GM23248 (cell line): ENCODE data around the gene MYMK.

Source experiments
- EZH2 ChIP-seq: fragments of 200-600 bp; sonication (generic); IDR thresholded peaks from 2 replicates; pipeline ENCODE4 v1.6.1; 2018; ENCODE audit warnings: antibody characterized with exemption, mild to moderate bottlenecking; ENCODE audit not compliant: insufficient read depth, poor library complexity, severe bottlenecking
- EZH2phosphoT487 ChIP-seq: fragments of 200-600 bp; sonication (generic); IDR thresholded peaks from 2 replicates; pipeline ENCODE4 v1.6.1; 2018; ENCODE audit warnings: antibody characterized with exemption, moderate library complexity, mild to moderate bottlenecking, low read depth; ENCODE audit not compliant: insufficient read depth

DNA sequence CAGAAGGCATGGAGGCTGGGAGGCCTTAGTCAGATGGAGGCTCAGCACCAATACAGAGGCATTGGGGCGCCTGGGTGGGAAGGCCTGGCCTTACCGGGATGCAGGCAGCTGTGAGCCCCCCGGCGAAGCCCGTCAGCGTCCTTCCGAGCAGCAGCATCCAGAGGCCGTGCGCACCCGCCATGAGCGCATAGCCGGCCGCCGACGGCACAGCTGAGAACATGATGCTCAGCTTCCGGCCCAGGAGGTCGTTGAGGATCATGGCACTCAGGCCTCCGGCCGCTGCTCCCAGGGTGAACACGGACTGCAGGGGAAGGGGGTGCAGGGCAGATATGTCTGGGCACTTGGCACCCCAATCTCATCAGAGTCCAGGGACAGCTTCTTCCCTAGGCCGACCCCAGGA is 47.8 kb downstream of the MYMK start:
- TF ChIP-seq EZH2 (no peak), EZH2phosphoT487 (no peak)
